ENCODE measurements around the gene KCP.

DNA sequence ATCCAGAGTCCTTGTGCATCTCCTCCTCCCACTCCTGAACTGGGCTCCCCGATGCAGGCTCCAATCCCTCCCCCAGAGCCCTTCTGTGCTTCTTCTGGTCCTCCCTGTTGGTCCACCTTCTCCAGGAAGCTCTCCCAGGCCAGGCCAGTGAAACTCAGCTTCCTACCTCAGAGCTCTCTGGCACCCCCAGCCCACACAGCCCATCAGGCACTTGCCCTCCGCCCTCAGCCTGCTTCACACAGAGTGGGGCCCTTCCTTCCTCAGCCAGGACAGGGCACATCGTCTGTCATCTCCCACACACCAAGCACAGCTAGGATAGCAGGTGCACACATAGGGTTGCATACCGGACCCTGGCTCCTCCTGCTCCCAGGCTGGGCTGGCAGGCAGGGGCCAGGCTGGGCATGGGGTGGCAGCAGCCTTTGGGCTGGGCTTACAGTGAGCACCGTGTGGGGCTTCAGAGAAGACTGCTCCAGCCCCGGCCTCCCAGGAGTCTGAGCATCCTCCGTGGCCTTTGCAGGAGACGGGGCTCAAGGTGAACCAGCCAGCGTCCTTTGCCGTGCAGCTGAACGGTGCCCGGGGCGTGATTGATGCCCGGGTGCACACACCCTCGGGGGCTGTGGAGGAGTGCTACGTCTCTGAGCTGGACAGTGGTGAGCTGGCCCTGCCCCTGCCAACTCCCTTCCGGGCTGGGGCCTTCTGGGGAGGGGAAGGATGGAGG lies 54.3 kb downstream of the KCP start:
- no peak for TF ChIP-seq POLR2AphosphoS5 (IDR thresholded peaks at IDR 0.05)
- TF ChIP-seq, protein P1, sequence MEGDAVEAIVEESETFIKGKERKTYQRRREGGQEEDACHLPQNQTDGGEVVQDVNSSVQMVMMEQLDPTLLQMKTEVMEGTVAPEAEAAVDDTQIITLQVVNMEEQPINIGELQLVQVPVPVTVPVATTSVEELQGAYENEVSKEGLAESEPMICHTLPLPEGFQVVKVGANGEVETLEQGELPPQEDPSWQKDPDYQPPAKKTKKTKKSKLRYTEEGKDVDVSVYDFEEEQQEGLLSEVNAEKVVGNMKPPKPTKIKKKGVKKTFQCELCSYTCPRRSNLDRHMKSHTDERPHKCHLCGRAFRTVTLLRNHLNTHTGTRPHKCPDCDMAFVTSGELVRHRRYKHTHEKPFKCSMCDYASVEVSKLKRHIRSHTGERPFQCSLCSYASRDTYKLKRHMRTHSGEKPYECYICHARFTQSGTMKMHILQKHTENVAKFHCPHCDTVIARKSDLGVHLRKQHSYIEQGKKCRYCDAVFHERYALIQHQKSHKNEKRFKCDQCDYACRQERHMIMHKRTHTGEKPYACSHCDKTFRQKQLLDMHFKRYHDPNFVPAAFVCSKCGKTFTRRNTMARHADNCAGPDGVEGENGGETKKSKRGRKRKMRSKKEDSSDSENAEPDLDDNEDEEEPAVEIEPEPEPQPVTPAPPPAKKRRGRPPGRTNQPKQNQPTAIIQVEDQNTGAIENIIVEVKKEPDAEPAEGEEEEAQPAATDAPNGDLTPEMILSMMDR (IDR thresholded peaks at IDR 0.05): no peak
- TF ChIP-seq POLR2A (IDR thresholded peaks at IDR 0.05): no peak
- TF ChIP-seq EP300 (IDR thresholded peaks at IDR 0.05): no peak

All from stomach (tissue), 4 donors.